ENCODE measurements around the gene EPHA1.

DNA sequence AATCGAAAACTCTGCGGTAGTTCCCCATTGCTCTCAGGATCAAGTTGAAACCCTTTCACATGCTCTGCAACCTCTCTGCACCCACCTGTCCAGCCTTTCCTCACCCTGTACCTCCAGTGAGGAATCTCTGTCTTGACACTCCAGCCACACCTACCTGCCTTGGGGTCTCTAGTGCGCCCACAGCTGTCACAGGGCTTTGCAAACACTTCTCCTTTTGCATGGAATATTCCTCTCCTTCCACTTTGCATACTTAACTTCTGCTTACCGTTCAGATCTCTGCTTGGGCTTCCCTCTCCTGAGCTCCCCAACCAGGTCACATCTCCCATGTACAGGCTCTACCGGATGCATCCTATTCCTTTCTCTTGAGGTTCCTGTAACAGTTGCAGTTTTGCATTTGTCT is 34.1 kb downstream of the EPHA1 start:
- TF ChIP-seq, protein P1, sequence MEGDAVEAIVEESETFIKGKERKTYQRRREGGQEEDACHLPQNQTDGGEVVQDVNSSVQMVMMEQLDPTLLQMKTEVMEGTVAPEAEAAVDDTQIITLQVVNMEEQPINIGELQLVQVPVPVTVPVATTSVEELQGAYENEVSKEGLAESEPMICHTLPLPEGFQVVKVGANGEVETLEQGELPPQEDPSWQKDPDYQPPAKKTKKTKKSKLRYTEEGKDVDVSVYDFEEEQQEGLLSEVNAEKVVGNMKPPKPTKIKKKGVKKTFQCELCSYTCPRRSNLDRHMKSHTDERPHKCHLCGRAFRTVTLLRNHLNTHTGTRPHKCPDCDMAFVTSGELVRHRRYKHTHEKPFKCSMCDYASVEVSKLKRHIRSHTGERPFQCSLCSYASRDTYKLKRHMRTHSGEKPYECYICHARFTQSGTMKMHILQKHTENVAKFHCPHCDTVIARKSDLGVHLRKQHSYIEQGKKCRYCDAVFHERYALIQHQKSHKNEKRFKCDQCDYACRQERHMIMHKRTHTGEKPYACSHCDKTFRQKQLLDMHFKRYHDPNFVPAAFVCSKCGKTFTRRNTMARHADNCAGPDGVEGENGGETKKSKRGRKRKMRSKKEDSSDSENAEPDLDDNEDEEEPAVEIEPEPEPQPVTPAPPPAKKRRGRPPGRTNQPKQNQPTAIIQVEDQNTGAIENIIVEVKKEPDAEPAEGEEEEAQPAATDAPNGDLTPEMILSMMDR (IDR thresholded peaks at IDR 0.05): no peak
- no peak for TF ChIP-seq POLR2A (IDR thresholded peaks at IDR 0.05)

All from adrenal gland (tissue), 5 donors.